A673 (cell line): ENCODE data around the gene EIF2B2.

Experiments used
- CTCF ChIP-seq: fragments of 300-800, 200-600 bp; sonication (generic); conservative IDR thresholded peaks from 2 replicates; pipeline ENCODE4 v1.5.1; 2017; ENCODE audit warnings: low read depth, mild to moderate bottlenecking, antibody characterized with exemption, low read length, moderate library complexity, mixed read lengths
- EZH2 ChIP-seq: fragments of 200-600 bp; sonication (generic); IDR thresholded peaks from 2 replicates; pipeline ENCODE4 v1.6.1; 2017; ENCODE audit warnings: borderline replicate concordance, low read depth, mild to moderate bottlenecking, mixed read lengths, antibody characterized with exemption, low read length; ENCODE audit not compliant: poor library complexity, severe bottlenecking

- TF ChIP-seq CTCF (no peak), EZH2 (no peak)
Measured at GRCh38 chr14:75005357-75005756, 2.6 kb downstream of the EIF2B2 start.
